ENCODE results near the gene ARHGAP42. TPM values are rescaled to one million over a fixed set of nuclear protein-coding genes. Genes with fewer than 3 reads are reported as not detected.

ARHGAP42 gene
- total and polyA plus RNA-seq, 2 of the 4 experiments (the other 2 are of a cell fraction), result 2.9 to 7.3 TPM

- no peak for TF ChIP-seq MAZ (IDR thresholded peaks at IDR 0.05; ENCODE audit: borderline replicate concordance, low read depth, low read length)
- no peak for TF ChIP-seq NFE2L2 (IDR thresholded peaks at IDR 0.05; ENCODE audit: low read depth, low read length)
Observed at GRCh38 chr11:100872951-100873740, 186.1 kb downstream of the ARHGAP42 start (continued).

GRCh38 chr11:100874203-100874602 lies 187.1 kb downstream of the ARHGAP42 start:
- POLR2A ChIA-PET (ENCODE audit: unreplicated experiment), result no interaction called here
- Histone ChIP-seq H3K9me3 (ENCODE audit: control insufficient read depth, insufficient read depth, low read length) (no peaks in the 10 kb centered on the region), H3K18ac (ENCODE audit: low read depth, low read length) (peak overlapping the region; percentile 65), H4K91ac (ENCODE audit: insufficient read depth, low read depth, low read length) (peak overlapping the region; percentile 77; the same call in 1 of the 2 replicates), H3K27ac (ENCODE audit: insufficient read depth, low read length) (no peak overlapping the region), H4K8ac (ENCODE audit: low read depth in 2 of 2, low read length in 2 of 2) (peak overlapping the region; percentile 54 to 76; a peak in 1 of 4 replicates), H2BK15ac (ENCODE audit: low read depth, low read length) (peak overlapping the region; percentile 96; the same call in 2 of the 3 replicates), H3K36me3 (ENCODE audit: control insufficient read depth, insufficient read depth, low read length) (no peaks in the 10 kb centered on the region), H3K56ac (ENCODE audit: extremely low read depth, insufficient read depth, low read length) (no peak overlapping the region; the same call in 1 of the 2 replicates), H3K9me1 (ENCODE audit: insufficient read depth, low read length) (peaks cover 8% of the 10 kb centered on the region; the same call in 1 of the 2 replicates), H2AFZ (replicated peaks; ENCODE audit: low read length, poor library complexity) (no peak overlapping the region), H3K14ac (replicated peaks; ENCODE audit: low read depth, low read length) (0 out of 2 replicates have a peak overlapping the region, but pooled peaks have one; percentile 89), H3K27me3 (ENCODE audit: control insufficient read depth, insufficient read depth, low read length) (no peaks in the 10 kb centered on the region), H4K5ac (ENCODE audit: low read depth, low read length) (peak overlapping the region; percentile 59), H3K4me3 (ENCODE audit: insufficient read depth, low read depth, low read length) (no peak overlapping the region), H2BK5ac (ENCODE audit: low read depth, low read length, poor library complexity, severe bottlenecking) (peak overlapping the region; percentile 34), H3K9ac (ENCODE audit: low read depth, low read length) (no peak overlapping the region), H2AK5ac (ENCODE audit: low read depth, low read length) (peak overlapping the region; percentile 25), H3K79me1 (ENCODE audit: low read depth in 1 of 2, low read length in 2 of 2) (peaks cover 2 to 29% of the 10 kb centered on the region in 2 experiments; a peak in 3 of 4 replicates), H2BK20ac (ENCODE audit: low read depth, low read length) (peak overlapping the region; percentile 90), H3K4me1 (ENCODE audit: control insufficient read depth, insufficient read depth, low read length) (peaks cover 19% of the 10 kb centered on the region), H4K20me1 (ENCODE audit: insufficient read depth, low read length) (no peaks in the 10 kb centered on the region), H2AK9ac (replicated peaks; ENCODE audit: low read depth, low read length, poor library complexity) (peak overlapping the region; percentile 23), H2BK120ac (ENCODE audit: low read depth, low read length) (peak overlapping the region; percentile 61), H3K4ac (ENCODE audit: low read depth, low read length) (peak overlapping the region; percentile 67; the same call in 1 of the 2 replicates), H3K4me2 (ENCODE audit: low read depth, low read length) (no peak overlapping the region), H3K23ac (ENCODE audit: low read depth, low read length) (no peak overlapping the region)
- WGBS, 2 experiments (ENCODE audit: extremely low coverage in 2 of 2, insufficient read length in 1 of 2), result 100% methylated on average over 1 of the region's 4 CpGs; no CpG with 5 or more reads in 1 of the 2 experiments
- no TSS peak for BruUV-seq (replicated peaks)
- in situ Hi-C loops (cut with MboI; ENCODE audit: low sequenced_read_pairs) (no loop called here), dilution Hi-C loops (cut with HindIII; ENCODE audit: low sequenced_read_pairs, unreplicated experiment) (no loop called here), intact Hi-C loops (cut with micrococcal nuclease) (no loop called here)
- CTCF ChIA-PET, result interaction anchor here (1.4 to 1.6 kb wide), 2 partner anchors 54 to 297 kb away, joined by 5 to 6 read pairs; no protein-coding TSS in a partner anchor
- DNase-seq (no peak), ATAC-seq (ENCODE audit: low read depth) (no peak)
- TF ChIP-seq RCOR1 (IDR thresholded peaks at IDR 0.05; ENCODE audit: insufficient replicate concordance, low read length), result no peak

Data from IMR-90 (cell line).